Mesothelial cell of epicardium (in vitro differentiated cells): ENCODE measurements around the gene GSTK1. TPM values are rescaled to one million over a fixed set of nuclear protein-coding genes. Genes with fewer than 3 reads are reported as not detected.

Experiments
- DNase-seq, 2 experiments: peaks; one replicate each; pipeline ENCODE4 v3.0.0; 2021; ENCODE audit warnings: low spot score in 2 of 2; ENCODE audit not compliant: unreplicated experiment in 2 of 2
- H3K27ac Mint-ChIP-seq: 2 replicates; pipeline ENCODE4 v1.8.0; 2021; ENCODE audit warnings: mixed read lengths
- H3K27me3 Mint-ChIP-seq: 2 replicates; pipeline ENCODE4 v1.8.0; 2021; ENCODE audit warnings: low read depth, mixed read lengths
- H3K36me3 Mint-ChIP-seq: 2 replicates; pipeline ENCODE4 v1.8.0; 2021; ENCODE audit warnings: mixed read lengths
- H3K4me1 Mint-ChIP-seq: 2 replicates; pipeline ENCODE4 v1.8.0; 2021; ENCODE audit warnings: mixed read lengths
- H3K4me3 Mint-ChIP-seq: 2 replicates; pipeline ENCODE4 v1.8.0; 2021; ENCODE audit warnings: mild to moderate bottlenecking, moderate library complexity, mixed read lengths
- H3K9me3 Mint-ChIP-seq: 2 replicates; pipeline ENCODE4 v1.8.0; 2021; ENCODE audit warnings: mixed read lengths
- total RNA-seq: library from RNA; stranded (reverse); gene quantifications from 3 replicates; pipeline ENCODE4 v1.2.1, GENCODE V29; 2021
- TF ChIP-seq, protein P1 (sequence below): fragments of 200-600 bp; sonication (generic); IDR thresholded peaks from one replicate; pipeline ENCODE4 v1.5.0; 2021; ENCODE audit warnings: antibody characterized with exemption; ENCODE audit not compliant: unreplicated experiment

Gene GSTK1
- total RNA-seq, 1 donor from 2014 or later = 86.7 TPM

GRCh38 chr7:143314127-143314526, 50.9 kb downstream of the GSTK1 start:
- Mint-ChIP-seq H3K36me3 (peaks cover 14% of the 10 kb centered on the region), H3K4me3 (no peak overlapping the region), H3K27me3 (no peaks in the 10 kb centered on the region), H3K9me3 (no peaks in the 10 kb centered on the region), H3K4me1 (peaks cover 12% of the 10 kb centered on the region), H3K27ac (no peak overlapping the region)
- DNase-seq = no peak
- TF ChIP-seq, protein P1, sequence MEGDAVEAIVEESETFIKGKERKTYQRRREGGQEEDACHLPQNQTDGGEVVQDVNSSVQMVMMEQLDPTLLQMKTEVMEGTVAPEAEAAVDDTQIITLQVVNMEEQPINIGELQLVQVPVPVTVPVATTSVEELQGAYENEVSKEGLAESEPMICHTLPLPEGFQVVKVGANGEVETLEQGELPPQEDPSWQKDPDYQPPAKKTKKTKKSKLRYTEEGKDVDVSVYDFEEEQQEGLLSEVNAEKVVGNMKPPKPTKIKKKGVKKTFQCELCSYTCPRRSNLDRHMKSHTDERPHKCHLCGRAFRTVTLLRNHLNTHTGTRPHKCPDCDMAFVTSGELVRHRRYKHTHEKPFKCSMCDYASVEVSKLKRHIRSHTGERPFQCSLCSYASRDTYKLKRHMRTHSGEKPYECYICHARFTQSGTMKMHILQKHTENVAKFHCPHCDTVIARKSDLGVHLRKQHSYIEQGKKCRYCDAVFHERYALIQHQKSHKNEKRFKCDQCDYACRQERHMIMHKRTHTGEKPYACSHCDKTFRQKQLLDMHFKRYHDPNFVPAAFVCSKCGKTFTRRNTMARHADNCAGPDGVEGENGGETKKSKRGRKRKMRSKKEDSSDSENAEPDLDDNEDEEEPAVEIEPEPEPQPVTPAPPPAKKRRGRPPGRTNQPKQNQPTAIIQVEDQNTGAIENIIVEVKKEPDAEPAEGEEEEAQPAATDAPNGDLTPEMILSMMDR = no peak

DNA sequence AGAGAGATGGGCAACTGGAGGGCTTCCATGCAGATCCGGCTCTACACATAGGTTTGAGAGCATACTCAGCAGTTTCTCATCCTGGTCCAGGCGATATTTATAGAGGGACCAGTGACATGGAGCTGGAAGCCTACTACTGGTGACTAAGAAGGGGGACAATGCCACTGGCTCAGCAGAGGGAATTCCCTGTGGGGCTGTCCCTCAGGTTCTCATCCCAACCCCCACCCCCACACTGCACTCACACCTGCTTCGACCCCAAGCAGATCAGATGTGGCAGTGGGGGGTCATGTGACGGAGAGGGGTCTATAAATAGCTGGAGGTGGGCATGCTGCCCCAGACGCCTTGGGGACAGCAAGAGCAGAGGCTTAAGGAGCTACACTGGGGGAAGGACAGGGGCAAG, 52.5 kb downstream of the GSTK1 start, which contains the start of gene CLCN1:
Gene CLCN1, plus strand, starts transcription at position 336 of the 400 bp plus-strand sequence. CDS start 102 bp downstream, outside the sequence.
- H3K27ac Mint-ChIP-seq = no peak within 1 kb of the TSS
- H3K27me3 Mint-ChIP-seq = no peaks in the 10 kb centered on the region
- H3K9me3 Mint-ChIP-seq = no peaks in the 10 kb centered on the region
- TF ChIP-seq, protein P1 = no peak
- peaks cover 7% of the 10 kb centered on the region for H3K36me3 Mint-ChIP-seq
- DNase-seq = no peak
- no peak within 1 kb of the TSS for H3K4me3 Mint-ChIP-seq
- H3K4me1 Mint-ChIP-seq = peaks cover 12% of the 10 kb centered on the region

GRCh38 chr7:143316492-143316891, 53.3 kb downstream of the GSTK1 start:
- H3K9me3 Mint-ChIP-seq = no peaks in the 10 kb centered on the region

GRCh38 chr7:143318661-143319060, 55.4 kb downstream of the GSTK1 start:
- no peak for DNase-seq
- Mint-ChIP-seq H3K4me1 (peaks cover 22% of the 10 kb centered on the region), H3K36me3 (no peaks in the 10 kb centered on the region), H3K9me3 (no peaks in the 10 kb centered on the region), H3K27ac (peak overlapping the region; percentile 51), H3K27me3 (no peaks in the 10 kb centered on the region), H3K4me3 (no peak overlapping the region)
- TF ChIP-seq, protein P1 = no peak

More at GRCh38 chr7:143316492-143316891, 53.3 kb downstream of the GSTK1 start:
- no peak overlapping the region for H3K27ac Mint-ChIP-seq
- TF ChIP-seq, protein P1 = no peak
- no peak overlapping the region for H3K4me3 Mint-ChIP-seq
- H3K36me3 Mint-ChIP-seq = peaks cover 7% of the 10 kb centered on the region
- H3K4me1 Mint-ChIP-seq = peaks cover 12% of the 10 kb centered on the region
- no peak for DNase-seq
- no peaks in the 10 kb centered on the region for H3K27me3 Mint-ChIP-seq

Other genes with a start within 250 kb of the GSTK1 start
- gene OR9A2, start 236.3 kb upstream of the GSTK1 start, total RNA-seq = 0.29 to 0.42 TPM (median 0.33 TPM) in 3 replicates
- gene OR6V1, start 211.1 kb upstream of the GSTK1 start, total RNA-seq = not detected in 3 replicates
- gene PIP, start 131.4 kb upstream of the GSTK1 start, total RNA-seq = not detected in 3 replicates
- not detected in 3 replicates for gene TAS2R39, start 80.0 kb upstream of the GSTK1 start, total RNA-seq
- not detected in 3 replicates for gene TAS2R40, start 41.4 kb upstream of the GSTK1 start, total RNA-seq
- gene TMEM139, start 21.5 kb downstream of the GSTK1 start, total RNA-seq = 6.1 to 10.1 TPM (median 7.9 TPM) in 3 replicates
- gene CASP2, start 24.9 kb downstream of the GSTK1 start, total RNA-seq = 53.3 to 56.5 TPM (median 55.4 TPM) in 3 replicates
- gene CLCN1, start 52.7 kb downstream of the GSTK1 start, total RNA-seq = 0.07 to 0.16 TPM (median 0.11 TPM) in 3 replicates
- 5.6 to 6.1 TPM (median 5.8 TPM) in 3 replicates for gene FAM131B, start 99.3 kb downstream of the GSTK1 start, total RNA-seq
- gene ZYX, start 117.9 kb downstream of the GSTK1 start, total RNA-seq = 284 to 295 TPM (median 290 TPM) in 3 replicates
- gene EPHA1, start 145.4 kb downstream of the GSTK1 start, total RNA-seq = 23.2 to 28.8 TPM (median 27.3 TPM) in 3 replicates
- not detected in 3 replicates for gene TAS2R60, start 180.0 kb downstream of the GSTK1 start, total RNA-seq
- gene TAS2R41, start 214.4 kb downstream of the GSTK1 start, total RNA-seq = not detected in 3 replicates